Measurements from ENCODE around the gene CCR1.
A peak's percentile ranks its signal among the peaks of the same experiment; 100 is the strongest.
"Not testable (repeated sequence)": the region's sequence is repeated elsewhere in the genome, so short reads cannot be mapped to it uniquely, and the experiment has no call there.

CCR1 gene

GRCh38 chr3:46168583-46169345, 39.3 kb downstream of the CCR1 start:
- DNase-seq (ENCODE audit: low read depth): no peak

- DNase-seq (ENCODE audit: low read depth): peak; percentile 51
Observed at GRCh38 chr3:46163556-46164041, 44.5 kb downstream of the CCR1 start.

- peak; percentile 29 for DNase-seq (ENCODE audit: low read depth)
Observed at GRCh38 chr3:46162975-46163555, 45.0 kb downstream of the CCR1 start.

- not testable (repeated sequence) for DNase-seq (ENCODE audit: low read depth)
Observed at GRCh38 chr3:46157685-46158084, 50.4 kb downstream of the CCR1 start.

GRCh38 chr3:46154311-46154710, 53.8 kb downstream of the CCR1 start:
- no peak for DNase-seq (ENCODE audit: low read depth)
